ENCODE results near the gene GNG14.
"Not testable (repeated sequence)": the region's sequence is repeated elsewhere in the genome, so short reads cannot be mapped to it uniquely, and the experiment has no call there.

GNG14 gene

GRCh38 chr19:12723641-12724426 lies 36.0 kb downstream of the GNG14 start, which contains the start of gene TNPO2:
TSS of gene TNPO2 (minus strand) at chr19:12723932. CDS start at chr19:12720977, 2,955 bp downstream.
- peak; percentile 76 for DNase-seq

GRCh38 chr19:12725612-12726011 lies 37.8 kb downstream of the GNG14 start:
- not testable (repeated sequence) for DNase-seq

GRCh38 chr19:12726988-12727316 lies 39.2 kb downstream of the GNG14 start:
- no peak for DNase-seq

DNA sequence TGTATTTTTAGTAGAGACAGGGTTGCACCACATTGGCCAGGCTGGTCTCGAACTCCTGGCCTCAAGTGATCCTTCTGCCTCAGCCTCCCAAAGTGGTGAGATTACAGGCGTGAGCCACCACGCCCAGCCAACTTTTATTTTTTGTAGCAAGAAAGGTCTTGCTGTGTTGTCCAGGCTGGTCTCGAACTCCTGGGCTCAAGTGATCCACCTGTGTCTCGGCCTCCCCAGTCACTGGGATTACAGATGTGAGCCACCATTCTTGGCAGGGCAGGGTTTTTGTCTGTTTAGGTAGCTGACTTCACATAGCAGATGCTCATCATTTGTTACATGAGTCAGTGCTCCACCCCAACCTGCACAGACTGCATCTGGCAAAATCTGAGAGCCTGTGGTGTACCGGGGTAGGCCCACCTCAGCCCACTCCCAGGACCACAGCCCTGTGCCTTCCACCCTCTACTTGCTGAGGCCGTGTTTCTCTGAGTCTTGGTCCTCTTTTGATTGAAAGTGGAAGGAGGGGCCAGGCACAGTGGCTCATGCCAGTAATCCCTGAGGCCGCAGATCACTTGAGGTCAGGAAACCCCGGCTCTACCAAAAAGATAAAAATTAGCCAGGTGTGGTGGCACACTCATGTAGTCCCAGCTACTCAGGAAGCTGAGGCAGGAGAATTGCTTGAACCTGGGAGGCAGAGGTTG lies 40.1 kb downstream of the GNG14 start:
- no peak for DNase-seq

DNA sequence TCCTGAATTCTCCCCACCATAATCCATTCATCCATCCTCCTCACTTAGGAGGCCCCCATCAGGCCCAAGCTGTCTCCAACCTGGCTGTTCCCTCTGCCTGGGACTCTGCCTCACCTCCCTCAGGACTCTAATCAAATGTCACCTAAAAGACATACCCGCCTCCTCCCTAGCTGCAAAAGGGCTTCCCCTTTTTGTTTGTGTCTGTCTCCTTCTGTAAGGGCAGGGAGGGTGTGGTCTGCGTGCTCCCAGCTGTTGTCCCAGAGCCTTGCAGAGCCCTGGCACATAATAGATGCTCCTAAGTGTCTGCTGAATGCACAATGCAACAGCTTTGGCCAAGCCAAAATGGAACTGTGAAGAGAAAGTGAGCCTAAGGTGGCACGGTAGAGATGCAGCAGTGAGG lies 42.3 kb downstream of the GNG14 start:
- DNase-seq, result no peak

GRCh38 chr19:12731337-12731736 lies 43.5 kb downstream of the GNG14 start:
- DNase-seq, result no peak

- no peak for DNase-seq
These were observed 45.8 kb downstream of the GNG14 start for GRCh38 chr19:12733369-12734214.

- DNase-seq, result peak; percentile 90
These were observed 49.4 kb downstream of the GNG14 start, which contains the start of gene GET3 for GRCh38 chr19:12736995-12737834. TSS of gene GET3 (plus strand) at chr19:12737497. CDS start at chr19:12737506, 9 bp downstream.

DNA sequence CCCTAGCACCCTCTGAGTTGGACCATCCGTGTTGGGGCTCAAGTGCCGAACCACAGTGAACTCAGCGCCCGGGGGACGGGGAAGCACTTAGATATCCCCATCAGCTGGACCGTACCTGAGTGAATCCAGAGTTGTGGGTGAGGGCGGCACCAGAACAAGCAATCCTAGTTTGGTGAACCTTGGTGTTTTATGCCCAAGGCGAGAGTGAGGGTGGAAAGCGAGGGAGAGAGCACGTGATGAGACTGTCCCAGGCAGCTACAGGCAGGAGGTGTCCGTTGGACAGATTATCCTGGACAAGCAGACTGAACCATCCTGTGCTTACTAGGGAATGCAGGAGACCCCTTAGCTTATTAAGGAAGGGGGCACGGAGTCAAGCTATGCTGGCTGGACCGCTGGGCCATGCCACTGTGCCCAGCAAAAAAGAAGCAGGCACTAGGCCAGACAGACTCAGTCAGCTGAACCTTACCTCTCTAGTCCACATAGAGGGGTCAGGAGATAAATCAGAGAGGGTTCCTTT lies 50.1 kb downstream of the GNG14 start:
- no peak for DNase-seq
